GM18520 (cell line): Measurements from ENCODE around the gene IMPDH2.

Experiments
- ATAC-seq: cut with Tn5 transposase; IDR thresholded peaks from one replicate; pipeline ENCODE4 v1.9.1; 2021; ENCODE audit not compliant: unreplicated experiment

Gene IMPDH2

GRCh38 chr3:49028673-49029562 lies at the start of gene IMPDH2:
Gene IMPDH2, minus strand, starts transcription at chr3:49029398. Its CDS starts 48 bp downstream, at chr3:49029350.
- peak; percentile 85 for ATAC-seq

- ATAC-seq, result no peak
Measured at GRCh38 chr3:49076646-49077045, 47.4 kb upstream of the IMPDH2 start.

- ATAC-seq, result no peak
Measured at GRCh38 chr3:49076116-49076515, 46.9 kb upstream of the IMPDH2 start.

- ATAC-seq, result no peak
Measured at GRCh38 chr3:49058011-49058410, 28.8 kb upstream of the IMPDH2 start.

- ATAC-seq, result no peak
Measured at GRCh38 chr3:49057268-49057667, 28.1 kb upstream of the IMPDH2 start.

- ATAC-seq, result no peak
Measured at GRCh38 chr3:49054344-49054862, 25.2 kb upstream of the IMPDH2 start.

- ATAC-seq, result no peak
Measured at GRCh38 chr3:49053543-49053942, 24.3 kb upstream of the IMPDH2 start.

GRCh38 chr3:49035281-49035680 lies 6.1 kb upstream of the IMPDH2 start:
- no peak for ATAC-seq

- no peak for ATAC-seq
Measured at GRCh38 chr3:49034650-49035049, 5.5 kb upstream of the IMPDH2 start.

- no peak for ATAC-seq
Measured at GRCh38 chr3:49032646-49033304, 3.6 kb upstream of the IMPDH2 start.

- ATAC-seq, result no peak
Measured at GRCh38 chr3:49030321-49030720, 1.1 kb upstream of the IMPDH2 start.

GRCh38 chr3:49029563-49029884 lies 326 bp upstream of the IMPDH2 start:
- no peak for ATAC-seq

GRCh38 chr3:49028298-49028672 lies 913 bp downstream of the IMPDH2 start:
- ATAC-seq, result no peak

- no peak for ATAC-seq
Measured at GRCh38 chr3:49027634-49028033, 1.6 kb downstream of the IMPDH2 start.

- no peak for ATAC-seq
Measured at GRCh38 chr3:49026536-49026935, 2.7 kb downstream of the IMPDH2 start.

GRCh38 chr3:49025793-49026520 lies 3.2 kb downstream of the IMPDH2 start:
- no peak for ATAC-seq

- ATAC-seq, result no peak
Measured at GRCh38 chr3:49025005-49025792, 4.0 kb downstream of the IMPDH2 start.

GRCh38 chr3:49024449-49024848 lies 4.7 kb downstream of the IMPDH2 start:
- ATAC-seq, result no peak

- ATAC-seq, result no peak
Measured at GRCh38 chr3:49023775-49024174, 5.4 kb downstream of the IMPDH2 start.

- no peak for ATAC-seq
Measured at GRCh38 chr3:49022688-49023171, 6.5 kb downstream of the IMPDH2 start.
